Measurements from ENCODE around the gene MAP2K1. TPM values are rescaled to one million over a fixed set of nuclear protein-coding genes. Genes with fewer than 3 reads are reported as not detected.

MAP2K1 gene
- total and polyA plus RNA-seq, 3 donors from 2014 or later, result 26.1 to 29.6 (median 27.6) TPM

DNA sequence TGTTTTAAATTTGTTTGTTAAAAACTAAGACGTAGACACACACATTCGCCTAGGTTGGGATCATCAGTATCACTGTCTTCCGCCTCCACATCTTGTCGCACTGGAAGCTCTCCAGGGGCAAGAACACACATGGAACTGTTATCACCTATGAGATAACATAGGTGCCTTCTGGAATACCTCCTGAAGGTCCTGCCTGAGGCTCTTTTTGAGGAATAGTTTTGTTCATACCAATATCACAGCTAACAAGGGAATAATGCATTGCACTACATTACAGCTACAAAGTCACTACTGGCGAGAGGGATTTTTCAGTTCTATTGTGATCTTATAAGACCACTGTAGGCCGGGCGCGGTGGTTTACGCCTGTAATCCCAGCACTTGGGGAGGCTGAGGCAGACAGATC is 148.3 kb downstream of the MAP2K1 start:
- Histone ChIP-seq H3K27me3 (no peaks in the 10 kb centered on the region), H3K4me3 (no peak overlapping the region), H3K36me3 (ENCODE audit: low read depth, missing control alignments) (no peaks in the 10 kb centered on the region), H3K27ac (no peak overlapping the region), H3K9me3 (no peaks in the 10 kb centered on the region), H3K4me1 (no peaks in the 10 kb centered on the region)
- no peak for DNase-seq
- 95 to 98% methylated on average over 9 of the region's 9 CpGs for whole genome bisulfite sequencing, 2 donors
- TF ChIP-seq, protein P1, sequence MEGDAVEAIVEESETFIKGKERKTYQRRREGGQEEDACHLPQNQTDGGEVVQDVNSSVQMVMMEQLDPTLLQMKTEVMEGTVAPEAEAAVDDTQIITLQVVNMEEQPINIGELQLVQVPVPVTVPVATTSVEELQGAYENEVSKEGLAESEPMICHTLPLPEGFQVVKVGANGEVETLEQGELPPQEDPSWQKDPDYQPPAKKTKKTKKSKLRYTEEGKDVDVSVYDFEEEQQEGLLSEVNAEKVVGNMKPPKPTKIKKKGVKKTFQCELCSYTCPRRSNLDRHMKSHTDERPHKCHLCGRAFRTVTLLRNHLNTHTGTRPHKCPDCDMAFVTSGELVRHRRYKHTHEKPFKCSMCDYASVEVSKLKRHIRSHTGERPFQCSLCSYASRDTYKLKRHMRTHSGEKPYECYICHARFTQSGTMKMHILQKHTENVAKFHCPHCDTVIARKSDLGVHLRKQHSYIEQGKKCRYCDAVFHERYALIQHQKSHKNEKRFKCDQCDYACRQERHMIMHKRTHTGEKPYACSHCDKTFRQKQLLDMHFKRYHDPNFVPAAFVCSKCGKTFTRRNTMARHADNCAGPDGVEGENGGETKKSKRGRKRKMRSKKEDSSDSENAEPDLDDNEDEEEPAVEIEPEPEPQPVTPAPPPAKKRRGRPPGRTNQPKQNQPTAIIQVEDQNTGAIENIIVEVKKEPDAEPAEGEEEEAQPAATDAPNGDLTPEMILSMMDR (IDR thresholded peaks at IDR 0.05), result no peak
- TF ChIP-seq POLR2A (IDR thresholded peaks at IDR 0.05), result no peak
- intact Hi-C loops (cut with DNase I; ENCODE audit: low total_unique reads), result no loop called here

Small RNA genes lying within 50 kb of the gene (microRNA-seq; reads per million reads assigned to microRNA genes)
- 0 to 0.70 reads per million in 2 donors for gene MIR4512 (ENCODE audit: borderline number of aligned reads in 2 of 2, borderline replicate concordance in 1 of 2)

Small RNA genes lying within 50 kb of the gene (small RNA-seq; reads per million reads assigned to genes)
- gene ATP5MFP6 (0 reads per million in 2 donors), gene MIR4512 (0 reads per million in 2 donors), gene RF00019 (0 reads per million in 2 donors), gene RF01159 (0 reads per million in 2 donors), gene SCARNA14 (7.9 to 14.2 reads per million in 2 donors), gene SNORD16 (0 reads per million in 2 donors), gene SNORD18A (0 reads per million in 2 donors), gene SNORD18B (0 reads per million in 2 donors), gene SNORD18C (0 reads per million in 2 donors)

Other genes starting within 250 kb of the MAP2K1 start
- gene MEGF11, start 133.2 kb upstream of the MAP2K1 start, total RNA-seq, result 1 to 10 TPM; 4.5 to 8.6 TPM
- 18.7 TPM for gene MEGF11, start 133.2 kb upstream of the MAP2K1 start, polyA plus RNA-seq (ENCODE audit: insufficient read depth, low read depth, low replicate concordance)
- 10 to 100 TPM; 48.7 to 51.8 TPM for gene DIS3L, start 93.3 kb upstream of the MAP2K1 start, total RNA-seq
- 46.3 TPM for gene DIS3L, start 93.3 kb upstream of the MAP2K1 start, polyA plus RNA-seq (ENCODE audit: insufficient read depth, low read depth, low replicate concordance)
- 10 to 100 TPM; 20.7 to 36.8 TPM for gene TIPIN, start 30.2 kb upstream of the MAP2K1 start, total RNA-seq
- 31.7 TPM for gene TIPIN, start 30.2 kb upstream of the MAP2K1 start, polyA plus RNA-seq (ENCODE audit: insufficient read depth, low read depth, low replicate concordance)
- gene SNAPC5, start 110.8 kb downstream of the MAP2K1 start, total RNA-seq, result 10 to 100 TPM; 30.7 to 45.4 TPM
- gene SNAPC5, start 110.8 kb downstream of the MAP2K1 start, polyA plus RNA-seq (ENCODE audit: insufficient read depth, low read depth, low replicate concordance), result 73.9 TPM
- gene RPL4, start 117.9 kb downstream of the MAP2K1 start, total RNA-seq, result 1,000 to 10,000 TPM in 1 of 2 donors, 100 to 1,000 TPM in 1; 957 to 1,935 TPM
- 1,584 TPM for gene RPL4, start 117.9 kb downstream of the MAP2K1 start, polyA plus RNA-seq (ENCODE audit: insufficient read depth, low read depth, low replicate concordance)
- 10 to 100 TPM; 35.1 to 41.7 TPM for gene ZWILCH, start 118.4 kb downstream of the MAP2K1 start, total RNA-seq
- gene ZWILCH, start 118.4 kb downstream of the MAP2K1 start, polyA plus RNA-seq (ENCODE audit: insufficient read depth, low read depth, low replicate concordance), result 77.5 TPM
- under 1 TPM in 1 of 2 donors, not detected in 1; 0.19 TPM for gene LCTL, start 179.1 kb downstream of the MAP2K1 start, total RNA-seq
- 0.16 TPM for gene LCTL, start 179.1 kb downstream of the MAP2K1 start, polyA plus RNA-seq (ENCODE audit: insufficient read depth, low read depth, low replicate concordance)